IMR-90 (cell line): ENCODE data around the gene TPX2.
A peak's percentile ranks its signal among the peaks of the same experiment; 100 is the strongest.

Experiments
- BHLHE40 ChIP-seq: fragments of 150-350 bp; IDR thresholded peaks from 2 replicates; pipeline ENCODE4 v1.6.1; 2016; ENCODE audit warnings: mild to moderate bottlenecking, low read depth, low read length
- CEBPB ChIP-seq: IDR thresholded peaks from 2 replicates; pipeline ENCODE4 v1.6.1; 2012; ENCODE audit warnings: low read depth, low read length, improper control_type of control experiment
- CTCF ChIP-seq: conservative IDR thresholded peaks from 2 replicates; pipeline ENCODE4 v1.5.1; 2012; ENCODE audit warnings: mild to moderate bottlenecking, low read depth, low read length, improper control_type of control experiment
- ELK1 ChIP-seq: fragments of 150-350 bp; IDR thresholded peaks from 2 replicates; pipeline ENCODE4 v1.6.1; 2016; ENCODE audit warnings: low read depth, mild to moderate bottlenecking, low read length, moderate library complexity, borderline replicate concordance
- FOS ChIP-seq: fragments of 150-350 bp; IDR thresholded peaks from 2 replicates; pipeline ENCODE4 v1.6.1; 2016; ENCODE audit warnings: low read depth, low read length
- MAFK ChIP-seq: IDR thresholded peaks from 2 replicates; pipeline ENCODE4 v1.6.1; 2012; ENCODE audit warnings: low read depth, low read length, improper control_type of control experiment
- MAZ ChIP-seq: IDR thresholded peaks from 2 replicates; pipeline ENCODE4 v1.6.1; 2012; ENCODE audit warnings: low read depth, mild to moderate bottlenecking, low read length, improper control_type of control experiment, moderate library complexity, borderline replicate concordance
- MXI1 ChIP-seq: IDR thresholded peaks from 2 replicates; pipeline ENCODE4 v1.6.1; 2012; ENCODE audit warnings: low read depth, mild to moderate bottlenecking, low read length, moderate library complexity, borderline replicate concordance
- POLR2A ChIP-seq: IDR thresholded peaks from 2 replicates; pipeline ENCODE4 v1.6.1; 2012; ENCODE audit warnings: mild to moderate bottlenecking, low read depth, low read length
- RAD21 ChIP-seq: IDR thresholded peaks from 2 replicates; pipeline ENCODE4 v1.6.1; 2012; ENCODE audit warnings: low read length, improper control_type of control experiment
- RCOR1 ChIP-seq: IDR thresholded peaks from 2 replicates; pipeline ENCODE4 v1.6.1; 2012; ENCODE audit warnings: mild to moderate bottlenecking, low read length, improper control_type of control experiment; ENCODE audit not compliant: insufficient replicate concordance
- RFX5 ChIP-seq: IDR thresholded peaks from 2 replicates; pipeline ENCODE4 v1.8.0; 2012; ENCODE audit warnings: low read depth, mild to moderate bottlenecking, low read length, moderate library complexity
- SMC3 ChIP-seq: fragments of 150-350 bp; IDR thresholded peaks from 2 replicates; pipeline ENCODE4 v1.6.1; 2016; ENCODE audit warnings: low read depth, mild to moderate bottlenecking, antibody characterized with exemption, low read length, moderate library complexity
- USF2 ChIP-seq: fragments of 150-350 bp; IDR thresholded peaks from 2 replicates; pipeline ENCODE4 v1.6.1; 2017; ENCODE audit warnings: mild to moderate bottlenecking, antibody characterized with exemption, low read length, low read depth

DNA sequence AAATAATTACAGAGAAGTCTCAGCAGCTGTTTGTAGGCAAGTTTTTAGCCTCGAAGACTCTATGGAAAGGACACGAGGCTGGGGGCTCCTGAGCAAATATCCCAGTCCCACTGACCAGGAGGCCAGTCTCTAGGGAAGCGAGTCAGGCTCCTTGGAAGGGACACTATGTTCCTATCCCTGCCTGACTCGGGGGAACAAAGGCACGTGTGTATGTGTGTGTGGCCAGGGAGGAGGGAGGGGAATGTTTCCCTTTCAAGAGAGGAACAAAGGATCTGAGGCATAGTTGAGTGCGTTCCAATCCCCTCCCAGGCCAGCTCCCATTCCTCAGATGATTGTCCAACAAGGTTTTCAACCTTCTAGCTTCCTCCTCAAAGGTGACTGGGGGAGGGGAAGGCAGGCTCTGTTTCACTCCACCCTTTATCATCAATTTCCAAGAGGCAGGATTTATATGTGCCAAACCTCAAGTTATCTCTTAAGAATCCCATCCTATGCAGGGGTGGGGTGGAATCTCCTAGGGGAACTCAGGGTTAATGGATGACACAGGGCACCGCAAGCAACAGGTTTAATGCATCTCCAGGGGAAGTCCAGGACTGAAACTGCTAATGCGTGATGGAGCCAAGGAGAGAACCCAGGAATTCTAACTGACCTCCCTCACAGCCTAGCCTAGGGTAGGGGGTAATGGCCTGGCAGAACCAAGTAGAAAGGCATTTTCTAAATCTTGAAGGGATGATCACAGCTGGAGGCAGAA, 26.4 kb upstream of the TPX2 start:
- TF ChIP-seq POLR2A = no peak
- TF ChIP-seq CEBPB = no peak
- no peak for TF ChIP-seq CTCF
- no peak for TF ChIP-seq FOS
- no peak for TF ChIP-seq SMC3
- TF ChIP-seq MXI1 = peak; percentile 40; the same call in 1 of the 2 replicates
- TF ChIP-seq RFX5 = no peak
- TF ChIP-seq MAZ = no peak; the same call in 1 of the 2 replicates
- TF ChIP-seq USF2 = no peak
- TF ChIP-seq ELK1 = no peak
- no peak for TF ChIP-seq RAD21
- TF ChIP-seq RCOR1 = no peak
- peak; percentile 92 for TF ChIP-seq BHLHE40
- no peak for TF ChIP-seq MAFK
